T-helper 2 cell treated with Interferon-gamma antibody and Interleukin-4, amounts not matched to agents 100 ng/mL and 5 ng/mL, for 36 hours (primary cell): ENCODE results near the gene DNALI1. TPM values are rescaled to one million over a fixed set of nuclear protein-coding genes. Genes with fewer than 3 reads are reported as not detected.
"Not testable (repeated sequence)": the region's sequence is repeated elsewhere in the genome, so short reads cannot be mapped to it uniquely, and the experiment has no call there.

Source experiments
- intact Hi-C: fragments of 100-400 bp; cut with micrococcal nuclease; formaldehyde crosslinking; loops from one replicate; pipeline ENCODE4 v1.15.1; 2023
- total RNA-seq: library from RNA; stranded (reverse); gene quantifications from 2 replicates; pipeline ENCODE4 v1.2.3, GENCODE V29; 2022

DNALI1 gene
- total RNA-seq, 1 donor from 2014 or later, result 0.32 TPM

DNA sequence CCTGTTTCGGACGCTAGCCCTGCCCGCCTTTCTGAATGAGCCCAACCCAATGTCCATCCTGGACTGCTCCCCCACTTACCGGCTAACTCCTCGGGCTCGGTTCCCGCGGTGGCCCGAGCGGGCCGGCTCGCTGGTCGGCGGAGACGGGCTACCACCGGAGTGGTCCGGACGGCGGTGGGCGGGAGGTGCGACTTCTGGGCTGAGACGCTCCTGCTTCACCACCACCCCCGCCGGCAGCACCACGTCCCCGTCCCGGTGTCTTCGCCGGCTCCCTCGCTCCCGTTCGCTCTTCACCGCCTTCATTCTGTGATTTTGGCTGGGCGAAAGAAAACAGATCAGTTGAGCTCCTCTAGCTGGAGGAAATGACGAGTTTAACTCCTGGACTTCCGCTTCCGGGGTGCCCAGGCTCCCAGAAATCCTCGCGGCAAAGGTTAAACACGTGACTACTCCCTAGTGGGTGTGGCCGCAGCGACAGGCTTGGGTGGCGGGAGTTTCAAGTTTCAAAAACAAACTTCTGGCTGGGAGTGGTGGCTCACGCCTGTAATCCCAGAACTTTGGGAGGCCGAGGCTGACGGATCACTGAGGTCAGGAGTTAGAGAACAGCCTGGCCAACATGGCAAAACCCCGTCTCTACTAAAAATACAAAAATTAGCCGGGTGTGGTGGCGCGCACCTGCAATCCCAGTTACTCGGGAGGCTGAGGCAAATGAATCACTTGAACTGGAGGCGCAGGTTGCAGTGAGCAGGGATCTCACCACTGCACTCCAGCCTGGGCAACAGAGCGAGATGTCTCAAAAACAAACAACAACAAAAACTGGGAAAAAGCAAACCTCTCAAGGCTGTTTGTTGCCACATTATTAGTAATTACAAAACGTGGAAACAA, 2.6 kb upstream of the DNALI1 start, which contains the start of gene SNIP1:
SNIP1 (minus strand) TSS at position 367 of the 882 bp plus-strand sequence; CDS start at position 303, 64 bp downstream.
- intact Hi-C loops, result loop anchor here (1.0 to 5.0 kb wide), 6 partner anchors 40 to 438 kb away; partner anchors contain the start of genes CDCA8, MEAF6, MTF1 and SF3A3

DNA sequence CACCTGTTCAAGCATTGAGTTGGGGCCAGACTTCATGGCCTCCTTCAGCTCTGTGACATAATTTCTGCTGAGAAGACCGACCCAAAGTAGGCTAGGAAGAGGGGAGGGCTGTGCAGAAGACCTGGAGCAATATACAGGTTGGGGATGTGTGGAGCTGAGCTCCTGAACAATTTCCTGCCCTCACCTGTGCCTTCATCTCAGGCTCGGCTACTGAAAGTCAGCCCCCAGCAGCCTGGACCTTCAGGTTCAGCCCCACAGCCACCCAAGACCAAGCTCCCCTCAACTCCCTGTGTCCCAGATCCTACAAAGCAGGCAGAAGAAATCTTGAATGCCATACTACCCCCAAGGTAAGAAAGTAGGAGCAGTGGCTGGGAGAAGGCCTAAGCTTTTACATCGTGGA, 662 bp downstream of the DNALI1 start:
- intact Hi-C loops, result no loop called here

DNA sequence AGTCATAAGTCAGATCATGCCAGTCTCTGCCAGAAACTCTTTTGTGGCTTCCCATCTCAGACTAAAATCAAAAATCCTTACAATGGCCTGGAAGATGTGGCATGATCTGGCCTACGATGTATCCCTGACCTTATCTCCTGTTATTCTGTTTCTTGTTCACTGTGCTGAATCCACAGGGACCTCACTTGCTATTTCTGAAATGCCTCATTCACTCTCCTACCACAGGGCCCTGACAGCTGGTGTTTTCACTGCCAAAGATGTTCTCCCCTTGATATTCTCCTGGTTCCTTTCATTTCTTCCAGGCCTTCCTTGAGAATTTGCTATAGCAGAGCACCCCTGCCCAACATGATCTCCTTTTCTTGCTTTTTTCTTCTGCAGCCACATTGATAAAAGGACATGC, 1.7 kb downstream of the DNALI1 start:
- intact Hi-C loops, result no loop called here

DNA sequence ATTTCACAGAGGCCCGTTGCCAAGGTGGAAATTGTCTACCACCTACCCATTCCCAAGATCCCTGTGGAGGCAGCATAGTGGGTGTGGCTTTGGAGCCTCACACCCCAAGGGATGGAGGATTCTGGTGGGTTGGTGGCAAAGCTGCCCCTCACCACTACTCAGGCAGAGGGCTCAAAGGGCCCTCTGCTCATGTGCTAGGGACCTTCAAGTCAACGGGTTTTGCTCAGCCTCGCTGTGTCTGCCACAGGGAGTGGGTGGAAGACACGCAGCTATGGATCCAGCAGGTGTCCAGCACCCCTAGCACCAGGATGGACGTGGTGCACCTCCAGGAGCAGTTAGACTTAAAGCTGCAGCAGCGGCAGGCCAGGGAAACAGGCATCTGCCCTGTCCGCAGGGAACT, 2.3 kb downstream of the DNALI1 start:
- intact Hi-C loops, result no loop called here

DNA sequence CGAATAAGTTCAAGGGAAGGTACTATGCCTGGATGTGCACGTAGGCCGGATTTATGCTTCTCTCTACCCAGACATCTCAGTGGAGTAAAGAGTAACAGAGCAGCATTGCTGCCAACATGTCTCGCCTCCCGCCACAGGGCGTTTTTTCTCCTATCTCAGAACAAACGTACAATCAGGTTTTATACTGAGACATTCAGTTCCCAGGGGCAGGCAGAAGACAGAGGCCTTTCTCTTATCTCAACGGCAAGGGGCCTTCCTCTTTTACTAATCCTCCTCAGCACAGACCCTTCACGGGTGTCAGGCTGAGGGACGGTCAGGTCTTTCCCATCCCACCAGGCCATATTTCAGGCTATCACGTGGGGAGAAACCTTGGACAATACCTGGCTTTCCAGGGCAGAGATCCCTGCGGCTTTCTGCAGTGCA, 3.2 kb downstream of the DNALI1 start:
- intact Hi-C loops, result not testable (repeated sequence)

DNA sequence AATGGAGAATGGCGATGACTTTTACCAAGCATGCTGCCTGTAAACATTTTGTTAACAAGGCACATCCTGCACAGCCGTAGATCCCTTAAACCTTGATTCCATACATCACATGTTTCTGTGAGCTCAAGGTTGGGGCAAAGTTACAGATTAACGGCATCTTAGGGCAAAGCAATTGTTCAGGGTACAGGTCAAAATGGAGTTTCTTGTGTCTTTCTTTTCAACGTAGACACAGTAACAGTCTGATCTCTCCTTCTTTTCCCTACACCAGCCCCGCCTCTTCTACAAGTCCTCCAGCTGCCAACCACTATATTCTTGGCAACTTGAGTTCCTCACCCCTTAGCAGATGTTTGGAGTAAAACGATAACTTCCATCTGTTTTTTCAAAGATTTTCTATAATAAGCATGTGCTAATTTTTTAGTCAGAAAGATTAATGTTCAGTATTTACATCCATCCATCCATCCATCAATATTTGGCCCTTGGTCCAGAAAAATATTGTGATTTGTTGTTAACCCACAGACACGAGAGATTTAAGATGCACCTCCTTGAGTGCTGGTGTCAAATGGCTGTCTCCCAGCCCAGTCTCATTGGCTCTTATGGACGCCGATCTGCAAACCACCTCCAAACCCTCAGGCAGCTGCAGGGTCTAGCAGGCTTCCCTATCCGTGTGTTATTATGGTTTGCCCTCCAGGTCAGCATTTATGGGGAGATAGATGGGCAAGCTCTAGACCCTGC, 3.8 kb downstream of the DNALI1 start:
- intact Hi-C loops, result no loop called here

DNA sequence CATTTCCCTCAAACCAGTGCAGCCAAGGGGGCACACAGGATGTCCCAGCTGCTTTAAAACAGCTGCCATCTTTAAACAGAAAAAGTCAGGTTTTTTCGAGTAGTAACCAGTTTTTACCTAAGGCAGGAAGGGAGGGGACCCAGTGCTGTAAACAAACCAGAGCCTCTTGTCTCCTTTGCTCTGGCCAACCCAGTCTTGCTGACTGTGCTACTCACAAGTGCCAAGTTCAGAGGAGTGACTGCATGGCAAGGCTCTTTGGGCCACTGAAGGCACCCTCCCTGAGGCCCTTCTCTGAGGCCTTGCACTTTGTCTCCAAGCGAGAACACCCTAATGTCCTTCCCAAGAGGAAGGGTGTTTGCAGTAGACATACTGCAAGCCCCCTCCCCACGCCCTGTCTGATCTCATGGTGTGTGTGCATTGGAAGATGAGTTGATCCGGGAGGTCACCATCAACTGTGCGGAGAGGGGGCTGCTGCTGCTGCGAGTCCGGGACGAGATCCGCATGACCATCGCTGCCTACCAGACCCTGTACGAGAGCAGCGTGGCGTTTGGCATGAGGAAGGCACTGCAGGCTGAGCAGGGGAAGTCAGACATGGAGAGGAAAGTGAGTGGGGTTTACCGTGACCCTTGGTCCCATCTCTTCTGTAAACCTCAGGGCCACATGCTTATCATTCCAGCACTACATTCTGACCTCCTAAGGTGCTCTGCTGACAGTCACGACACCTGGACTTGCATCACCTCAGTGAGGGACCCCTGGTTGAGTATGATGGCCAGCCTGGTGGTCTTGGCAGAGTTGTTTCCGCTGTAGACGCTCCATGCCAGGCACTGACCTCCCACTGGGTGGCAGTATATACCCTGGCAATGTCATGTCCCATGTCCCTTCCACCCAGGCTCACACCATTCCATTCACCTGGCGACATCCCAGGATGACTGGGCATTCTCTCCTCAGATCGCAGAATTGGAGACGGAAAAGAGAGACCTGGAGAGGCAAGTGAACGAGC, 4.7 kb downstream of the DNALI1 start:
- intact Hi-C loops, result loop anchor here (1.0 kb wide), 1 partner anchor 121 kb away; no protein-coding TSS in a partner anchor

DNA sequence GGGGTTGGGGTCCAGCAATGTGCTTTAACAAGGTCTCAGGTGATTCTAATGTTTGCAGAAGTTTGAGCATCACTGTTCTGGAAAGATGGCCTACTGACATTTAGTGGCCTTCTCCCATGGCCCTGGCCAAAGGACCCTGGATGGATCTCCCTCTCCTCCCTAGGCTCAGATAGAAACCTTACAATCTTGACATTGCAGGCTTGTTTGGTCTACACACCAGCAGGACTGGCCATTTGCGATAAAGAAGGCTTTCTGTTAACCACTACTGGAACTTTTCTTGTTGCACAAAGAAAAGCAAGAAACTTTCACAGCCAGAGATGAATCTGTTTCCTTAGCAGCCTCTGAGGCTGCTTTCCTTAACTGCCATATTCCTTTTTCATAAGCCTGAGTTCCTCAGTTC, 6.2 kb downstream of the DNALI1 start:
- intact Hi-C loops, result loop anchor here (1.0 kb wide), 1 partner anchor 119 kb away; no protein-coding TSS in a partner anchor

DNA sequence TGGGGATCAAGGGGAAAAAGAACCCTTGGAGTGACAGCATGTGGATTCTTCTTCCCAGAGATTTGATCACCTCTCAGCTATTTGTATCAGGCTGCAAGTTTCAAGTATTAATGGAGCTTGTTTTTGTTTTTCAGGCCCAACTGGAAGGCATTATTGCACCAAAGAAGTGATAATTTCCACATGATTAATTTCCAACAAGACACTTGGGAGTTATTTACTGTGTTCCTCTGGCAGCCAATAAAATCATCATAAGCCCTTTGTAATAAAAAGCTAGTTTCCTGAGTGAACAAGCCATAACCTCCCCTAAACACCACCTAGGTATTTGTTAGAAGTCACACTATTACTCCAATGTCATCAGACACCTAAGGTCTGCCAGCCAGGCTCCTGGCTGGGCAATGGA, 8.2 kb downstream of the DNALI1 start:
- intact Hi-C loops, result no loop called here

DNA sequence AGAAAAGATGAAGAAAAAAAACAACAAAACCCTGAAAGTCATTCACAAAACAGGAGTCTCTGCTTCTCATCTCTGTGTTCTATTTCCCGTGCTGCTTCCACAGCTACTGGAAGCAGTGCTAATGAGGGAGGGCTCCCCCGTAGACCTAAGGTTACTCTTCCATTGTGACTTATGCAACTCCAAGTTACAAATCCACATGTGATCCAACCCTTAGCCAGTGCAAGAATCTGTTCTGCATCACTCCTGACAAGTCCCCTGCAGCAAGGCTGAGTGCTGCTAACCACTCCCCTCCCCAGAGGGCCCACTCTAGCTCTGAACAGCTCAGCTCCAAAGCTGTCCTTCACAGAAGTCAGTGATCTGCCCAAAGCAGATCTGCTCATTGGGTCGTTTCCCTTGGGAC, 10.3 kb downstream of the DNALI1 start:
- intact Hi-C loops, result no loop called here

DNA sequence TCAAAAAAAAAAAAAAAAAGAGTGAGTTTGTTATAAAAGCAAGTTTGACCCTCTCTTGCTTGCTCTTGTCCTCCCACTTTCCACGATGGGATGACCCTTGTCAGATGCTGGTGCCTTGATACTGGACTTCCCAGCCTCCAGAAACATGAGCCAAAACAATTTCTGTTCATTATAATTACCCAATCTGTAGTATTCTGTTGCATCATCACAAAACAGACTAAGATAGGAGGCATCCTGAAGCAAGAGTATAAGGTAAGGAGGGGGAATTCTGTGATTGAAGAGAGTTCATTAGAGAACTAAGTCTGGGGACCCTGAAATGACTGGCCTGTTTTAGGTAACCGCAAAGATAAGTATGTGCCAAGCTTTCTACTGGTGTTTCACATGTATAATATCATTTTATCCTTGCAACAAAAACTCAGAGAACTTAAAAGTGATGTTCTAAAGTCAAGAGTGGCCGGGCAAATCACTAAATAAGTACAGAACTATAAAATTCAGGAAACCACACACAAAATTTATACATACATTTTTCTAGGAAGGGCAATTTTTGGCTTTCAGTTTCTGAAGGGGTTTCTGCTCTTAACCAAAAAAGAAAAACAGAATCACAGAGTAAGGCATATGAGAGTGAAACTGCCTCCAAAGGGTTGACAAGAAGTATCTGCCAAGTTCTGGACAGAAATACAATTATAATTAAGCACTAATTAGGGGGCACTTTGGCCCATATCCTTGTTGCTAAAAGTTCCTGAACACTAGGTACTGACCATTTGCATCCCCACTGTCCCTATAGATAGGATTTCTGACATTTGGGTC, 14.0 kb downstream of the DNALI1 start:
- intact Hi-C loops, result no loop called here

DNA sequence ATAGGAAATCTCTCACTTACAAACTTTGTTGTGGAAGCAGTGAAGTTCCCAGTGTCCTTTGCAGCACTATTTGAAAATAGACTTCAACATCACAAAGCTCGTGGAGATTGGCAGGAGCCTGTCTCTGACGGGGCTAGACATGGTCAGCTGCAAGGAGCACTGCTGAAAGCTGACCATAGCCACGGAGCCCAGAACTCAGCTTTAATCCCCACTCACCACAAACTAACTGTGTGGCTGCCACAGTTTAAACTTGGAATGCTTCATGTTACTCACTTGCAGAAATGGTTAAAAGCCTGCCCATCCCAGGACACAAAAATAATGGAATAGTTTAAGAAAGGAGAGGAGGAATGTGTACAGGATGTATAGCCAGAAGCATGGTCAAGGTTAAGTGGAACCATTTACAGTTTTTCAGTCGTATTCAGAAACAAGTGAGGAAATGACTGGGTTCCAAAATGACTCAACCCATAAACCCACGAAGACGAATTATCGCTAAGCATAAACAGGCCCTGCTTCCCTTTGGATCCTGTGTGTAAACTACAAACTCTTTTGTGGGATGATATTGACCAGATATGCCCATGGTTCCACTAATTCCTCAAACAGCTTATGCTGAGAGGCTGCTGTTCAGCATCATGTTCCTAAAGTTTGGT, 18.2 kb downstream of the DNALI1 start:
- intact Hi-C loops, result no loop called here

DNA sequence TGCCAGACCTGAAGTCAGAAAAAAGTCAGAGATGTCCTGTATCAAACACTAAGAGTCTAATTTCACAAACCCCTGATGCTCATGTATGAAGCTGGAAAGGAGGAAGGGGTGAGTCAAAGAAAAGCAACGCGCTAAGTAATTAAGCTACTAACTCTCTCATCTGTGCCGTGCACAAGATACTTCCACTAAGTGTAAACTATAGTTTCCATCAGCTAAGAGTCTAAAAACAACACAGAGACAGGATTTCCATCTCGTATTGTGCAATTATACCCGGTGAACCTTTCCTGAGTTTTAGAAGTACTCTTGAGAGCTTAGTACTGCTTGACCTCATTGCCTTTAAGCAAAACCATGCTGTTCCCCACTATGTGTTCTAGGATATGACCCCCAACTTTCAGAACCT, 19.0 kb downstream of the DNALI1 start:
- intact Hi-C loops, result no loop called here

DNA sequence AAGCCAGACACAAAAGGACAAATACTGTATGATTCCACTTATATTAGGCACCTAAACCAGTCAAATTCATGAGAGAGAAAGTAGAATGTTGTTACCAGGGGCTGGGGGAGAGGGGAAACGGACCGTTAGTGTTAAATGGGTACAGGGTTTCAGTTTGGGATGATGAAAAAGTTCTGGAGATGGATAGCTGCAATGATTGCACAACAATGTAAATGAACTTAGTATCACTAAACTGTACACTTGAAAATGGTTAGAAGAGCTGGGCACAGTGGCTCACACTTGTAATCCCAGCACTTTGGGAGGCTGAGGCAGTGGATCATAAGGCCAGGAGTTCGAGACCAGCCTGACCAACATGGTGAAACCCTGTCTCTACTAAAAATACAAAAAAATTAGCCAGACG, 27.8 kb downstream of the DNALI1 start:
- intact Hi-C loops, result not testable (repeated sequence)

DNA sequence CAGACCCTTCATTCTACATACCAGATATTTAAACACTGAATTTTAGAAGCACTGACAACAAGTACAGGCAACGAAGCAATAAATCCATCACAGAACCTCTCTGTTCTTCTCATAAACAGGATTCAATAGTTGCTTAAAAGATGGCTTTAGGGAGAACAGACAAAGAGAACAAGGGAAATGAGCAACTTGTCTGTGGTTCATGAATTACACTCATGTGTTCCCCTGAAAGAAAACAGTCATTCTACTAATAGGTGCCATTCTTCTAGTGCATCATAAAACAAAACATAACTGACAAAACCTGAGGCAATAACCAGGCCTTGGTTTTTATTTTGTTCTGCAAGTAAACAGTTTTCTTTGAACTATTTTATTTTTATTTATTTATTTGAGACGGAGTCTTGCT, 32.2 kb downstream of the DNALI1 start:
- intact Hi-C loops, result no loop called here

DNA sequence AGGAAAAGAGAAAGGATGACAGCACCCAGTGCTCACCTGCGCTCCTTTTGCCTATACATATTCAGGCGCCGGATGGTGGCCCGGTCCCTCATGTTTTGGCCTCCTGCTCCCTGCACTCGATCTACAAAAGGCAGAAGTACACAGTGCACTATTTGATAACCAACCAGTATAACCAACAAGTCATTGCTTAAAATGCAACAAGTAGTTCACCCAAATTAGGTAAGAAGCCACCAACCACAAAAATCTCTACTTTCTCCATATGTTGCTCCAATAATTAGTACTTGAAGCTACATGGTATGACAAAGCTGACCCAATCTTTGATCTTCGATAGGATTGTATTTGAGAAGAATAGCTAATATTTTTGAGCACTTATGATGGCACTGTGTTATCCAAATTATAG, 37.0 kb downstream of the DNALI1 start:
- intact Hi-C loops, result no loop called here

DNA sequence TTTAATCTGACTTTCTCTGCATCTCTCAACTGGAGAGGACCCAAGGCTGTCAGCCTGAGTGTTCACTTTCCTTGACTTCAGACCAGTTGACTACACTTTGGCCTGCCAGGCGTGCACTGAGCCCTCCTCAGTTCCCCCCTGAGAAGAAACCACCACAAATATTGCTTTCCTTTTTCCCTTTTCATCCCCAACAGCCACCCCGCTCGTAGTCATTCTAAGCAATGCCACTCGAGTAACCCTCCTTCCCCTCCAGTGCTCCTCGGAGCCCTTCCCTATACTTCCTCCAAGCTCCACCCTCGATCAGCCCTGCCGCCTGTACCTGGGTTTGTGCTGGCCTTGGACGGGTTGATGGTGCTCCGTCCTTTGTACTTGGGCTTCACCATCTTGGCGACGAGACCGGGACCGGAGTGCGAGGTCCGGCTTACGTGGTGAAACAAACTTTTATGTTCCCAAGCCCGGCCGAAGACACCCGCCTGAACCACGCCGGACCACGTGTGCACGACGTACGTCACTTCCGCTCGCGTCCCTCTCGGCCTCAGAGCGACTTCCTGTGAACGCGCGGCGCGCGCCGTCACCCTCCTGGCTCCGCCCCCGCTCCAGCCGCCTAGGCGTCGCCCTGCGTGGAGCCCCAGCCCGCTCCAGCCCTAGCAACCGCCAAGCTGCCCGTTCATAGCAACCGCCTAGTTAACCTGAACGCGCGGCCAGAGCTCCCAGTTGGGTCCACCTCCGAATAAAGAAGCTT, 38.9 kb downstream of the DNALI1 start, which contains the start of gene GNL2:
GNL2 (minus strand) TSS at position 498 of the 742 bp plus-strand sequence; CDS start at position 383, 115 bp downstream.
- intact Hi-C loops, result loop anchor here (1.0 to 5.0 kb wide), 6 partner anchors 41 to 262 kb away; partner anchors contain the start of genes C1orf122, CDCA8, MEAF6 and MTF1

DNA sequence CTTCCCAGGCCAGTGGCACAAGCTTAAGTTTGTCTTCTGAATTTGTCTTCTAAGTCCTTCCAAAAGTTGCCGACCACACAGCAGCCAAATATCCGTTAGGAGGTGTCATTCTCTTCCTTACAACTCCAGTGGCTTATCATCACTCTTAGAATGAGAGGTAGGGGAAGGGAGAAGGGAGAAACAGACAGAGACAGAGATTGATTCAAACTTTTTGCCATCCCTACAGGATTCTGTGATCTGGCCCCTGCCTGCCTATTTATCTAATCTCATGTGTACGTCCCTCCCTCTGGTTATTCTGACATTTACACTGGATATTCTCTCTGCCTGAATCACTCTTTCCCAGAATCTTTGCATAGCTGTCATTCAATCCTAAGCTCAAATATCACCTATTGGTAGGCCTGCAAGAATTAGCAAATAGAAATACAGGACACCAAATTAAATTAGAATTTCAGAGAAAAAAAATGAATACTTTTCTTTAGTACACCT, 39.5 kb downstream of the DNALI1 start:
- intact Hi-C loops, result loop anchor here (1.0 to 5.0 kb wide), 5 partner anchors 42 to 261 kb away; partner anchors contain the start of genes C1orf122, MEAF6, MTF1 and SNIP1
